Suprapubic skin (tissue), 4 donors: ENCODE data around the gene OSER1. TPM values are rescaled to one million over a fixed set of nuclear protein-coding genes. Genes with fewer than 3 reads are reported as not detected.
"Not testable (repeated sequence)": the region's sequence is repeated elsewhere in the genome, so short reads cannot be mapped to it uniquely, and the experiment has no call there.

Experiments
- DNase-seq, 2 donors: peaks; one replicate each; pipeline ENCODE4 v3.0.0-alpha.2; 2019; ENCODE audit warnings: low spot score in 2 of 2
- H3K27ac ChIP-seq: fragments of 200-600 bp; sonication (generic); one replicate; pipeline ENCODE4 v1.5.1; 2019
- H3K27me3 ChIP-seq: fragments of 200-600 bp; sonication (generic); one replicate; pipeline ENCODE4 v1.5.1; 2019
- H3K36me3 ChIP-seq: fragments of 200-600 bp; sonication (generic); one replicate; pipeline ENCODE4 v1.5.1; 2019
- H3K4me1 ChIP-seq: fragments of 200-600 bp; sonication (generic); one replicate; pipeline ENCODE4 v1.5.1; 2019
- H3K4me3 ChIP-seq: fragments of 200-600 bp; sonication (generic); one replicate; pipeline ENCODE4 v1.5.1; 2019; ENCODE audit warnings: mild to moderate bottlenecking
- H3K9me3 ChIP-seq: fragments of 200-600 bp; sonication (generic); one replicate; pipeline ENCODE4 v1.5.1; 2019
- CTCF ChIP-seq, 2 donors: fragments of 200-600 bp in 1 of 2; fragments of 450-650 bp in 1 of 2; sonication (generic) in 1 of 2; IDR thresholded peaks; one replicate each; pipeline ENCODE4 v1.5.1; 2016 to 2019; ENCODE audit warnings: antibody characterized with exemption in 2 of 2, mild to moderate bottlenecking in 1 of 2, moderate library complexity in 1 of 2
- EP300 ChIP-seq: sonication (generic); formaldehyde crosslinking; IDR thresholded peaks from one replicate; pipeline ENCODE4 v1.6.1; 2017; ENCODE audit warnings: antibody characterized with exemption
- POLR2A ChIP-seq, 2 donors: fragments of 450-650 bp; IDR thresholded peaks; one replicate each; pipeline ENCODE4 v1.6.1; 2017; ENCODE audit warnings: antibody characterized with exemption in 2 of 2, mild to moderate bottlenecking in 2 of 2, moderate library complexity in 2 of 2
- POLR2AphosphoS5 ChIP-seq, 3 donors: sonication (generic); formaldehyde crosslinking; IDR thresholded peaks; one replicate each; pipeline ENCODE4 v1.6.1; 2017; ENCODE audit warnings: antibody characterized with exemption in 3 of 3
- WGBS: methylation state at CpG from one replicate; pipeline ENCODE4 v1.1.5; 2018; 5-methylcytosine and 5-hydroxymethylcytosine counted together
- total RNA-seq, 4 donors: library from RNA; depleted of rRNA; stranded (reverse); fragments of >200 nt; gene quantifications; one replicate each; pipeline ENCODE4 v1.1.0, GENCODE V29; 2016

The OSER1 gene
- total RNA-seq, 4 donors from 2014 or later: 34.2 to 51.6 (median 41.3) TPM

- Histone ChIP-seq H3K9me3 (no peaks in the 10 kb centered on the region), H3K27me3 (peaks cover 1% of the 10 kb centered on the region), H3K4me1 (no peaks in the 10 kb centered on the region), H3K27ac (no peak overlapping the region), H3K36me3 (no peaks in the 10 kb centered on the region), H3K4me3 (no peak overlapping the region)
- 96% methylated on average over 2 of the region's 2 CpGs for WGBS
- DNase-seq: no peak
- no peak for TF ChIP-seq EP300
- no peak for TF ChIP-seq POLR2AphosphoS5 (IDR thresholded peaks at IDR 0.05)
- no peak for TF ChIP-seq CTCF (IDR thresholded peaks at IDR 0.05)
- no peak for TF ChIP-seq POLR2A (IDR thresholded peaks at IDR 0.05)
Observed at GRCh38 chr20:44241796-44242195, 31.2 kb upstream of the OSER1 start.

- H3K27me3 ChIP-seq, H3K9me3 ChIP-seq, H3K4me1 ChIP-seq, DNase-seq, H3K4me3 ChIP-seq, H3K27ac ChIP-seq, H3K36me3 ChIP-seq: not testable (repeated sequence)
- WGBS: 68% methylated on average over 2 of the region's 2 CpGs
Observed at GRCh38 chr20:44236840-44237239, 26.3 kb upstream of the OSER1 start.

GRCh38 chr20:44235702-44236101 lies 25.1 kb upstream of the OSER1 start:
- DNase-seq: no peak
- H3K27me3 ChIP-seq: no peaks in the 10 kb centered on the region
- WGBS: 96% methylated on average over 2 of the region's 2 CpGs
- no peaks in the 10 kb centered on the region for H3K36me3 ChIP-seq
- H3K9me3 ChIP-seq: no peaks in the 10 kb centered on the region
- no peak overlapping the region for H3K27ac ChIP-seq
- no peaks in the 10 kb centered on the region for H3K4me1 ChIP-seq
- no peak overlapping the region for H3K4me3 ChIP-seq
- TF ChIP-seq CTCF (IDR thresholded peaks at IDR 0.05) (no peak), EP300 (no peak), POLR2AphosphoS5 (IDR thresholded peaks at IDR 0.05) (no peak), POLR2A (IDR thresholded peaks at IDR 0.05) (no peak)

GRCh38 chr20:44234566-44235317 lies 24.2 kb upstream of the OSER1 start:
- H3K27me3 ChIP-seq: no peaks in the 10 kb centered on the region
- no peaks in the 10 kb centered on the region for H3K9me3 ChIP-seq
- no peak overlapping the region for H3K27ac ChIP-seq
- no peaks in the 10 kb centered on the region for H3K36me3 ChIP-seq
- no peak overlapping the region for H3K4me3 ChIP-seq
- 90% methylated on average over 14 of the region's 14 CpGs for WGBS
- no peak for DNase-seq
- TF ChIP-seq POLR2A (IDR thresholded peaks at IDR 0.05) (no peak), EP300 (no peak), CTCF (IDR thresholded peaks at IDR 0.05) (no peak), POLR2AphosphoS5 (IDR thresholded peaks at IDR 0.05) (no peak)
- no peaks in the 10 kb centered on the region for H3K4me1 ChIP-seq

- Histone ChIP-seq H3K4me1 (no peaks in the 10 kb centered on the region), H3K4me3 (no peak overlapping the region), H3K36me3 (no peaks in the 10 kb centered on the region), H3K9me3 (no peaks in the 10 kb centered on the region), H3K27me3 (no peaks in the 10 kb centered on the region), H3K27ac (no peak overlapping the region)
- TF ChIP-seq POLR2AphosphoS5 (IDR thresholded peaks at IDR 0.05) (no peak), EP300 (no peak), CTCF (IDR thresholded peaks at IDR 0.05) (no peak), POLR2A (IDR thresholded peaks at IDR 0.05) (no peak)
- DNase-seq: no peak
- 92% methylated on average over 6 of the region's 6 CpGs for WGBS
Observed at GRCh38 chr20:44233436-44234016, 23.0 kb upstream of the OSER1 start.

GRCh38 chr20:44232469-44232856 lies 21.9 kb upstream of the OSER1 start:
- not testable (repeated sequence) for H3K4me3 ChIP-seq, H3K9me3 ChIP-seq, H3K4me1 ChIP-seq, H3K27me3 ChIP-seq, H3K27ac ChIP-seq, DNase-seq, H3K36me3 ChIP-seq
- 96% methylated on average over 4 of the region's 4 CpGs for WGBS
